Measurements from ENCODE around the gene HOXA7. TPM values are rescaled to one million over a fixed set of nuclear protein-coding genes. Genes with fewer than 3 reads are reported as not detected.

Gene HOXA7
- total RNA-seq, 4 donors from 2014 or later = 2.8 to 4.3 (median 3.6) TPM

DNA sequence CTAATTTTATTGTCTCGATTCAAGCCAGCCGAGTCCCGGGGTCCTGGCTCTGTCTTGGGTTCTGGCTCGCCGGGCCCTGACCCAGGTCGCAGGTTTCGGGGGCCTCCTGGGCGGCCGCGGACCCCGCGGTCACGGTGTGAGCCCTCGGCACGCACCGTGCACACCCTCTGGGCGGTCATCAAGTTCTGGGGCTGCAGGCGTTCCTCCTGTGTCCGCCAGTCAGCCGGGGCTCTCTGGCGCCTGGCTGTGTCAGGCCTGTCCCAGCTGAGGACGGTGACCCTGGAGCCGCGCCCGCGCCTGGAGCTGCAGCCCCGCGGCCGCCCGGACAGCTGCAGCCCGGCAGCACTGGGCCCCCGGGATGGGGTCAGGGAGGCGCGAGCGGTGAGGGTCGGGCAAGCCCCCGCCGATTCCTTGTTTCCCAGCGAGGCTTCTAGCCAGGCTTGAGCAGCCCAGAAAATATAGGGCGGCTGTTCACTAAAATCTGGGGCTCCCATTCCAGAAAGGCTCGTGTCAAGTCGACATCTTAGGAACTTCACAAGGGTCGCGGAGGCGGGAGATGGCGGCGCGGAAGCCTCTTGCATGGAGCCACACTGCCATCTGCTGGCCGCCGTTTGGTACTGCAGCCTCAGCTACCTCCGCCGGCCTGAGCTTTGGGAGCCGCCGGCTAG lies 4.2 kb upstream of the HOXA7 start:
- TF ChIP-seq CTCF (IDR thresholded peaks at IDR 0.05; ENCODE audit: low read depth) = no peak

DNA sequence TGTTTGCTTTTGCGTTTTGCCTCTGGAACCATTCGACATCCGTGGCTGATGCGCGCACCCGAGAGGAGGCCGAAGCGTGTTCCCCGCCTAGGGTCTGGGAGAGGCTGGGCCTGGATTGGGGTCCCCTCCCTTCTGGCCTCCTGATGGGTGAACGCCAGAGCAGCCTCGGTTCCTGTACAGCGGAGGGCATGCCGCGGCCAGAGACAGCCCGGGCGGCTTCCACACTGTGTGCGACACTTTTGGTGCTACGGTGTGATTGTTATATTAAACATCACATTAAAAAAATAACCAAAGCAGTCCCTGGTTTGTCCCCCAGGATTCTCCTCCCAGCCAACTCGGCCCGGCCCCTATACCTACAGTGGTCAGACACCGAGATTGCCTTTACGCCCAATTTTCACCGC lies 3.7 kb upstream of the HOXA7 start:
- TF ChIP-seq CTCF (IDR thresholded peaks at IDR 0.05; ENCODE audit: low read depth) = no peak

- TF ChIP-seq CTCF (IDR thresholded peaks at IDR 0.05; ENCODE audit: low read depth) = no peak
These were observed 3.0 kb upstream of the HOXA7 start for GRCh38 chr7:27159266-27160144.

DNA sequence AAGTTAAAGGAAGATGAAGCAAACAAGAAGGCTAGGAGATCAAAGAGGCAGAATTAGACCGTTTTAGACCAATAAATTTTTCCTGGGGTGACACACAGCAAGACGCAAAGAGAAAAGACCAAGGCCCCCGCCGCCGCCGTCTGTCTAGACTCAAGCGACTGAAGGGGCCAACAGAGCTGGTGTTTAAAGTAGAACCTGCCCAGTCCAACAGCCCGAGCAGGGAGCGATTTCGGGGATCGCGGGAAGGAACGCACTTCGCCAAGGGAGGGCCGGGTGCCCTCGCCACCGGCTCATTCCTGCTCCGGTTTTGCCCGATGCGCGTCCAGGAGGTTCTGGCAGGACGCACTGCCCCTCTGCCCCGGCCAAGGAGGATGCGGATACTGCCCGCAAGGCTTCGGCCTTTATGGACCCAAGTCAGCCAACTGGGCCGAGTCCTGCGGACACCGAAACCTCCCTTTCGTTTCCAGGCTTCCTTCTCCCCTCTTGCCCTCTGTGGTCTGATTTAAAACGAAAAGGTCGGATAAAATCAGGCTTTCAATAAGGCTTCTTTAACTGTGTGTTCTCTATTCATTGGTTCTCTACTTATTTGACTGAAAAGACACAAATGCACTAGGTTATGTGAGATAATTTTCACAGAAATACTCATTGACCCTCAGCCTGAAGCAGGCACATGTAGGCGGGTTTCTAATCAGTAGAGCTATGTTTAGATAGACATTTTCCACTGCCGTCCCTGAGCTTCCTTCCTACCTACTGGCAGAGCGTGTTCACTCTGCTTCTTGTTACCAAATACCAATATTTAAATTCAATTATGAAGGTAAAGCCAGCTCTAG lies 2.2 kb upstream of the HOXA7 start:
- TF ChIP-seq CTCF (IDR thresholded peaks at IDR 0.05; ENCODE audit: low read depth) = no peak

DNA sequence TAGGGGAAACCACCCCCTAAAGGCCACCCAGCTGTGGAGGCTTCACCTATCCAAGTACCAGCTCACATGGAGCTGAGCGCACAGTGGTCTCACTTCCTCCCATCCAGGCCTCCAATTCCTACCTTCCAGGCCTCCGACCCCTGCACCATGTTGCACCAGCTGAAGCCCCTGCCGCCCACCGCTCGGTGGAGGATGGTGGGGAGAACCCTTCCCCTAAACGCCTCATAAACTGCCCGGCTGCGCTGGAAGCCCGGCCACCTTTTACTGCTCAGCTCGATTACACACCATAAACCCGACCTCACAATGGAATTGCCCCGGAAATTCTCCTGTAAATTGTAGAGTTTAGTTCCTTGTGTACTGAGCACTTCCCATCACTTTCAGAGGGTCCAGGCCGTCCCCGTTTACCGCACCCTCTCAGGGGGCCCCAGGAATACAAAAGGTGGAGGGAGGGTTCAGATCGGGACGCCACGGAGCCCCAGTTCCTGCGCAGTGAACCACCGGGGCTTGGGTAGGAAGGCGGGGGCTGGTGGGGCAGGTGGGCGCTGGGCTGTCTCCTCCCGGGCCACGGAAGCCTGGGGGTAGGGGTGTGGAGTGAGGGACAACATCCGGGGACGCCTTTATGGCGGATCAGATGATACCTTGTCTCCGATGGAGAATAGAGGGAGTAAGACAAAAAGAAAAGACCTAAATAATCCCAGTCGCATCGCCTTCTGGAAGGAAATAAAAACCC lies 1.4 kb upstream of the HOXA7 start:
- no peak for TF ChIP-seq CTCF (IDR thresholded peaks at IDR 0.05; ENCODE audit: low read depth)

DNA sequence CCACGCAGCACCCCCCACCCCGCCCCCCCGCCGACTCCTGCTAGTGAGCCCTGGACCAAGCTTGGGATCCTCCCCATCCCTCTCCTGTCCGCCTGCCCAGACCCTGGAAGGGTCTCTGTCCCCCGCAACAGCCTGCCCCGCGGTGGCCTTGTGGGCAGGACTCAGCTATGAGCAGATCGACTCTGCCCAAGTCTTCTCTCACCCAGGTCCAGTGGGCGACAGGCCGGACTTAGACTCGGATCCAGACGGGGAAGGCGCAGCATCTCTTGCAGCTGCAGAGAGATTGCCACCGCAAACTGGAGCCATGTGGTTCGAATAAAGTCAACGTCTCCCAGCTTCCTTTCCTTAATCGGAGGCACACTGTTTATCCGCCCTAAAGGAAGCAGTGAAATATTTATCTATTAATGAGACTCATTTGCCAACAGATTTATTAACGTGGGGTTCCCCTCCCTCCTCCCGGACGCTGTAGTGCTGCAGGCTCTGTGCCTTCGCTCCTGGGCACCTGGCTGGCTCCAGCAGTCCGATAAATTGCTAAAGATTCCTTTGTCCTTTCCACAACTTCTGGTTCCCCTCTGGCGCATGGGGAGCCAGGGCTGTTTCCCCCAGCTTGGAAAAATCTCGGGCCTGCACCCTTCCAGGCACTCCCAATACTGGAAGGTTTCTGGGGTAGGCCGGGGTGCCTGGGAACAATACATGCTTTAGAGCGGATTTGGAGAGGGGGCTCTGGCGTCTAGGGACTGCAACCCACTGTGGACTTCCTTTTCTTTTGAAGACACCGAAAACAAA lies 634 bp upstream of the HOXA7 start:
- no peak for TF ChIP-seq CTCF (IDR thresholded peaks at IDR 0.05; ENCODE audit: low read depth)

All from subcutaneous adipose tissue (tissue), 4 donors.